HG02938 (cell line): ENCODE results near the gene GRAP2.
"Not testable (repeated sequence)": the region's sequence is repeated elsewhere in the genome, so short reads cannot be mapped to it uniquely, and the experiment has no call there.

Source experiments
- ATAC-seq: cut with Tn5 transposase; IDR thresholded peaks from one replicate; pipeline ENCODE4 v1.9.1; 2021; ENCODE audit warnings: mild to moderate bottlenecking, moderate library complexity; ENCODE audit not compliant: unreplicated experiment

GRAP2 gene

GRCh38 chr22:39991159-39991860 lies 90.4 kb downstream of the GRAP2 start:
- no peak for ATAC-seq

- ATAC-seq = no peak
These were observed 91.4 kb downstream of the GRAP2 start for GRCh38 chr22:39992088-39992826.

GRCh38 chr22:39992894-39993293 lies 92.0 kb downstream of the GRAP2 start:
- ATAC-seq = not testable (repeated sequence)

- ATAC-seq = no peak
These were observed 93.2 kb downstream of the GRAP2 start for GRCh38 chr22:39994041-39994565.

- ATAC-seq = no peak
These were observed 93.9 kb downstream of the GRAP2 start, which contains the start of gene FAM83F for GRCh38 chr22:39994566-39995392. FAM83F (plus strand) TSS chr22:39994954; CDS start chr22:39995043, 89 bp downstream.

- no peak for ATAC-seq
These were observed 94.7 kb downstream of the GRAP2 start for GRCh38 chr22:39995393-39996252.

- no peak for ATAC-seq
These were observed 95.8 kb downstream of the GRAP2 start for GRCh38 chr22:39996732-39997131.

- no peak for ATAC-seq
These were observed 96.5 kb downstream of the GRAP2 start for GRCh38 chr22:39997421-39997820.

- no peak for ATAC-seq
These were observed 97.2 kb downstream of the GRAP2 start for GRCh38 chr22:39997939-39998726.

- no peak for ATAC-seq
These were observed 98.4 kb downstream of the GRAP2 start for GRCh38 chr22:39999144-39999757.

- no peak for ATAC-seq
These were observed 99.3 kb downstream of the GRAP2 start for GRCh38 chr22:40000171-40000570.

GRCh38 chr22:40001106-40001505 lies 100.2 kb downstream of the GRAP2 start:
- ATAC-seq = no peak

- no peak for ATAC-seq
These were observed 101.1 kb downstream of the GRAP2 start for GRCh38 chr22:40001800-40002577.

- no peak for ATAC-seq
These were observed 102.2 kb downstream of the GRAP2 start for GRCh38 chr22:40002935-40003715.

GRCh38 chr22:40004836-40005235 lies 104.0 kb downstream of the GRAP2 start:
- no peak for ATAC-seq

- ATAC-seq = no peak
These were observed 105.8 kb downstream of the GRAP2 start for GRCh38 chr22:40006641-40007040.
